ENCODE results near the gene NOP14.
"Not testable (repeated sequence)": the region's sequence is repeated elsewhere in the genome, so short reads cannot be mapped to it uniquely, and the experiment has no call there.

DNA sequence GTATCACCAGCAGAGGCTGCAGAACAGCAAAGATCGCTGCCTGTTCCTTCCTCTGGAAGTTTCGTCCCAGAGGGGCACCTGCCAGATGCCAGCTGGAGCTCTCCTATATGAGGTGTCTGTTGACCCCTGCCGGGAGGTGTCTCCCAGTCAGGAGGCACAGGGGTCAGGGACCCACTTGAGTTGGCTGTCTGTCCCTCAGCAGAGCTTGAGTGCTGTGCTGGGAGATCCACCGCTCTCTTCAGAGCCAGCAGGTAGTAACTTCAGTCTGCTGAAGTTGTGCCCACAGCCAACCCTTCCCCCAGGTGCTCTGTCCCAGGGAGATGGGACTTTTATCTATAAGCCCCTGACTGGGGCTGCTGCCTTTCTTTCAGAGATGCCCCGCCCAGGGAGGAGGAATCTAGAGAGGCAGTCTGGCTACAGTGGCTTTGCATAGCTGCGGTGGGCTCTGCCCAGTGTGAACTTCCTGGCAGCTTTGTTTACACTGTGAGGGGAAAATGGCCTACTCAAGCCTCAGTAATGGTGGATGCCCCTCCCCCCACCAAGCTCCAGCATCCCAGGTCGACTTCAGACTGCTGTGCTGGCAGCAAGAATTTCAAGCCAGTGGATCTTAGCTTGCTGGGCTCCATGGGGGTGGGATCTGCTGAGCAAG is 40.6 kb downstream of the NOP14 start:
- TF ChIP-seq, protein P1, sequence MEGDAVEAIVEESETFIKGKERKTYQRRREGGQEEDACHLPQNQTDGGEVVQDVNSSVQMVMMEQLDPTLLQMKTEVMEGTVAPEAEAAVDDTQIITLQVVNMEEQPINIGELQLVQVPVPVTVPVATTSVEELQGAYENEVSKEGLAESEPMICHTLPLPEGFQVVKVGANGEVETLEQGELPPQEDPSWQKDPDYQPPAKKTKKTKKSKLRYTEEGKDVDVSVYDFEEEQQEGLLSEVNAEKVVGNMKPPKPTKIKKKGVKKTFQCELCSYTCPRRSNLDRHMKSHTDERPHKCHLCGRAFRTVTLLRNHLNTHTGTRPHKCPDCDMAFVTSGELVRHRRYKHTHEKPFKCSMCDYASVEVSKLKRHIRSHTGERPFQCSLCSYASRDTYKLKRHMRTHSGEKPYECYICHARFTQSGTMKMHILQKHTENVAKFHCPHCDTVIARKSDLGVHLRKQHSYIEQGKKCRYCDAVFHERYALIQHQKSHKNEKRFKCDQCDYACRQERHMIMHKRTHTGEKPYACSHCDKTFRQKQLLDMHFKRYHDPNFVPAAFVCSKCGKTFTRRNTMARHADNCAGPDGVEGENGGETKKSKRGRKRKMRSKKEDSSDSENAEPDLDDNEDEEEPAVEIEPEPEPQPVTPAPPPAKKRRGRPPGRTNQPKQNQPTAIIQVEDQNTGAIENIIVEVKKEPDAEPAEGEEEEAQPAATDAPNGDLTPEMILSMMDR (IDR thresholded peaks at IDR 0.05), result not testable (repeated sequence)
- TF ChIP-seq POLR2A (IDR thresholded peaks at IDR 0.05), result not testable (repeated sequence)

Measured in transverse colon (tissue), 3 donors.